Camera-type eye (tissue), 1 donor: ENCODE measurements around the gene VPS26B. TPM values are rescaled to one million over a fixed set of nuclear protein-coding genes. Genes with fewer than 3 reads are reported as not detected.

Experiments
- total RNA-seq: library from RNA; depleted of rRNA; stranded (reverse); fragments of >200 nt; gene quantifications from one replicate; pipeline ENCODE4 v1.2.3, GENCODE V29; 2014

VPS26B gene
- 55.9 TPM for total RNA-seq

GRCh38 chr11:134223836-134224709, at the start of gene VPS26B, which contains the start of gene NCAPD3:
VPS26B (plus strand) TSS chr11:134224671; CDS start chr11:134225123, 452 bp downstream.
NCAPD3 (minus strand) TSS chr11:134223967; CDS start chr11:134223926, 41 bp downstream.

GRCh38 chr11:134253188-134253993, 28.9 kb downstream of the VPS26B start, which contains the start of the genes ACAD8 and THYN1:
ACAD8 (plus strand) TSS chr11:134253568; CDS start chr11:134253601, 33 bp downstream.
THYN1 (minus strand) TSS chr11:134253352; CDS start chr11:134252882, 470 bp downstream.

GRCh38 chr11:134275534-134276395, 51.3 kb downstream of the VPS26B start, which contains the start of gene GLB1L3:
GLB1L3 (plus strand) TSS chr11:134276379; CDS start chr11:134276741, 362 bp downstream.

Other genes with a start within 250 kb of the VPS26B start
- 125 TPM for gene JAM3, start 155.6 kb upstream of the VPS26B start, total RNA-seq
- 26.9 TPM for gene NCAPD3, start 704 bp upstream of the VPS26B start, total RNA-seq
- gene THYN1, start 28.7 kb downstream of the VPS26B start, total RNA-seq = 57.5 TPM
- gene ACAD8, start 28.9 kb downstream of the VPS26B start, total RNA-seq = 33.5 TPM
- gene GLB1L3, start 51.7 kb downstream of the VPS26B start, total RNA-seq = 0.71 TPM
- gene GLB1L2, start 107.3 kb downstream of the VPS26B start, total RNA-seq = 8.7 TPM
- 19.8 TPM for gene B3GAT1, start 187.6 kb downstream of the VPS26B start, total RNA-seq